ENCODE measurements around the gene GNRH2.

DNA sequence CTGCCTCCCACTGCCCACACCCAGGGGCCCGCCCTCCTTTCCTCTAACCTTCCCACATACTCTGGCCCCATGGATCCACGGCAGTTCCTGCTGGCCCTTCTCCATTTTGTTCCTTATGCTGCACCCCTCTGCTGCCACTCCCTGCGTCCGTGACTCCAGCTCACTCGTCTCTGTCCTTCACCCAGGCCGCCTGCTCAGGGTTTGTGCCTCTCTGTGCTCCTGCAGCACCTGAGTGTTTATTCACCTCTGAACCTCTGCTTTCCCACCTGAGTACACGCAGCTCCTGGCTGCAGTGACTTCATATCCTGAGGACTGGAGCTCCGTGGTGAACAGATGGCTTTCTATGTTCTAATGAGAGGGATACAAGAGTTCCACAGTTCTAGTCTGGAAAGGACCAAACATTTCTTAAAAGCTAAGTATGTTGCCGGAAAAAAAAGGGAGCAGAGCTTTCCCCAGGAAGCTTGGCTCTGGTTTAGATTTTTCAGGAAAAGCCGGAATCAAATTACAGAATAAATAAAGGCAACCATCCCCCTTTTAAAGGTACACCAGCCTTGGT, 1.5 kb upstream of the GNRH2 start:
- TF ChIP-seq, protein P1, sequence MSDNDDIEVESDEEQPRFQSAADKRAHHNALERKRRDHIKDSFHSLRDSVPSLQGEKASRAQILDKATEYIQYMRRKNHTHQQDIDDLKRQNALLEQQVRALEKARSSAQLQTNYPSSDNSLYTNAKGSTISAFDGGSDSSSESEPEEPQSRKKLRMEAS (IDR thresholded peaks at IDR 0.05; ENCODE audit: low read depth, low read length) = no peak
- TF ChIP-seq, protein P2, sequence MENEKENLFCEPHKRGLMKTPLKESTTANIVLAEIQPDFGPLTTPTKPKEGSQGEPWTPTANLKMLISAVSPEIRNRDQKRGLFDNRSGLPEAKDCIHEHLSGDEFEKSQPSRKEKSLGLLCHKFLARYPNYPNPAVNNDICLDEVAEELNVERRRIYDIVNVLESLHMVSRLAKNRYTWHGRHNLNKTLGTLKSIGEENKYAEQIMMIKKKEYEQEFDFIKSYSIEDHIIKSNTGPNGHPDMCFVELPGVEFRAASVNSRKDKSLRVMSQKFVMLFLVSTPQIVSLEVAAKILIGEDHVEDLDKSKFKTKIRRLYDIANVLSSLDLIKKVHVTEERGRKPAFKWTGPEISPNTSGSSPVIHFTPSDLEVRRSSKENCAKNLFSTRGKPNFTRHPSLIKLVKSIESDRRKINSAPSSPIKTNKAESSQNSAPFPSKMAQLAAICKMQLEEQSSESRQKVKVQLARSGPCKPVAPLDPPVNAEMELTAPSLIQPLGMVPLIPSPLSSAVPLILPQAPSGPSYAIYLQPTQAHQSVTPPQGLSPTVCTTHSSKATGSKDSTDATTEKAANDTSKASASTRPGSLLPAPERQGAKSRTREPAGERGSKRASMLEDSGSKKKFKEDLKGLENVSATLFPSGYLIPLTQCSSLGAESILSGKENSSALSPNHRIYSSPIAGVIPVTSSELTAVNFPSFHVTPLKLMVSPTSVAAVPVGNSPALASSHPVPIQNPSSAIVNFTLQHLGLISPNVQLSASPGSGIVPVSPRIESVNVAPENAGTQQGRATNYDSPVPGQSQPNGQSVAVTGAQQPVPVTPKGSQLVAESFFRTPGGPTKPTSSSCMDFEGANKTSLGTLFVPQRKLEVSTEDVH (IDR thresholded peaks at IDR 0.05; ENCODE audit: low read depth, partially characterized antibody) = no peak

Measured in GM12878 (cell line).